ENCODE measurements around the gene PIKFYVE. TPM values are rescaled to one million over a fixed set of nuclear protein-coding genes. Genes with fewer than 3 reads are reported as not detected.

Gene PIKFYVE
- total RNA-seq, 1 experiment from 2014 or later, result 27.2 TPM

DNA sequence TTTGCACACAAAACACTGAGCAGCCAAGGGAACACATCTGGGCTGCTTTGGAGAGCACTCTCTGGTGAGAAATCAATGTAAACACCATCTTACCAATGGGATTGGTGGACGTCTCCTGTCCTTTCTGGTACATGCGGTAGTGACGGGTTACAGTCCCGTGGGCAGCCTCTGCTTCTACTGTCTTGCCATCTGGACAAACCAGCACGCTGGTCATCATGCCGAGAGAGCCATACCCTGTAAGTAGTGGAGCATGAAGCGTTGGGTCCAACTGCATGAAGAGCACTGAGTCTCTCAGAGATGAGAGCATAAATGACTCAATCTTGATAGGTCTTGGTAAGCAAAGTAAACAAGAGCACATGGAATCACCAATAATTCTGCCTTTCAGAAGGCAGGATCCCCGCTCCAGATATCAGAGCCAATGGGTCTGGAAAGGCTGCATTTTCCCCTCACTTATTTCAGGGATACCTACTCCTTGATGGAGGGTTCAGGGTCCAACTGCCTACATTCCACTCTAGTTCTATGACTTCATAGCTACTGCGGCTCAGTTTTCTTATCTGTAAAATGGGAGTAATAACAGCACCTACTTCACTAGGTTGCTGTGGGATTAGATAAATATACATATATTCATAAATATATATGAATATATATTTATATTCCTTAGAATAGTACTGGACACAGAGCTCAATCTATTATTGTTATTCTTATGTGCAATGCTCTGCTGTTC, 26.1 kb upstream of the PIKFYVE start:
- Histone ChIP-seq H3K4ac (ENCODE audit: low read depth, low read length) (no peak overlapping the region), H2BK120ac (ENCODE audit: low read depth, low read length, poor library complexity, severe bottlenecking) (no peak overlapping the region), H3K9me3 (ENCODE audit: control insufficient read depth, low read depth, low read length) (no peaks in the 10 kb centered on the region), H3K4me1 (ENCODE audit: insufficient read depth, low read length) (no peaks in the 10 kb centered on the region), H2BK5ac (ENCODE audit: insufficient read length, low read length) (no peak overlapping the region), H3K79me1 (ENCODE audit: insufficient read depth, low read depth, low read length, poor library complexity, severe bottlenecking) (no peaks in the 10 kb centered on the region), H3K23me2 (ENCODE audit: insufficient read length, low read depth, low read length, poor library complexity, severe bottlenecking) (no peaks in the 10 kb centered on the region), H2AFZ (ENCODE audit: low read length) (no peak overlapping the region), H3K14ac (ENCODE audit: insufficient read depth, low read length) (no peak overlapping the region), H2BK12ac (ENCODE audit: insufficient read length, low read depth, low read length) (no peak overlapping the region), H3K27me3 (ENCODE audit: insufficient read depth, low read length) (no peaks in the 10 kb centered on the region), H4K91ac (ENCODE audit: insufficient read length, low read depth, low read length) (no peak overlapping the region), H3T11ph (ENCODE audit: low read length) (no peak overlapping the region), H3K9ac (ENCODE audit: extremely low read depth, insufficient read length, low read length) (no peak overlapping the region), H2BK20ac (ENCODE audit: low read depth, low read length, poor library complexity, severe bottlenecking) (no peak overlapping the region), H3K23ac (ENCODE audit: insufficient read length, low read depth, low read length) (no peak overlapping the region), H3K56ac (ENCODE audit: insufficient read length, low read depth, low read length) (no peak overlapping the region), H2AK5ac (ENCODE audit: insufficient read length, low read length) (no peak overlapping the region), H4K20me1 (ENCODE audit: control insufficient read depth, insufficient read depth, insufficient read length) (no peaks in the 10 kb centered on the region), H3K27ac (ENCODE audit: insufficient read length, low read depth, low read length) (no peak overlapping the region), H3K18ac (ENCODE audit: insufficient read length, low read depth, low read length) (no peak overlapping the region), H2BK15ac (ENCODE audit: low read depth, low read length) (no peak overlapping the region), H4K5ac (ENCODE audit: insufficient read length, low read depth, low read length) (no peak overlapping the region), H3K4me2 (ENCODE audit: insufficient read depth, insufficient read length, low read length) (no peak overlapping the region), H3K79me2 (ENCODE audit: insufficient read depth, low read length) (no peaks in the 10 kb centered on the region), H4K8ac (replicated peaks; ENCODE audit: insufficient read length, low read depth, low read length) (no peak overlapping the region)
- no peaks in the 10 kb centered on the region for H3K4me1 Mint-ChIP-seq
- no peak for DNase-seq
- H3K4me3 Mint-ChIP-seq, result no peak overlapping the region
- H3K9me3 Mint-ChIP-seq, result no peaks in the 10 kb centered on the region
- H3K27me3 Mint-ChIP-seq (ENCODE audit: low read depth), result no peaks in the 10 kb centered on the region
- peaks cover 71 to 91% (median 91%) of the 10 kb centered on the region in 3 experiments for H3K36me3 Mint-ChIP-seq (ENCODE audit: insufficient read depth in 1 of 3, low read depth in 3 of 3)
- no peak overlapping the region; a peak in 1 of 7 replicates for H3K27ac Mint-ChIP-seq
- no CpG with 5 or more reads among the region's 9 CpGs for WGBS (ENCODE audit: extremely low coverage, insufficient read length, low lambda C conversion rate)
- no peak for TF ChIP-seq CTCF (conservative IDR thresholded peaks at IDR 0.05)
